K562 (cell line): Measurements from ENCODE around the gene TIMM17A. TPM values are rescaled to one million over a fixed set of nuclear protein-coding genes. Genes with fewer than 3 reads are reported as not detected.

Experiments used
- ASH1L ChIP-seq: fragments of 450-650 bp; IDR thresholded peaks from 2 replicates; pipeline ENCODE4 v1.6.1; 2018; ENCODE audit warnings: borderline replicate concordance, mild to moderate bottlenecking, low read depth; ENCODE audit not compliant: partially characterized antibody
- BRCA1 ChIP-seq, 2 experiments: fragments of 450-650 bp in 1 of 2; sonication (generic) in 1 of 2; formaldehyde crosslinking in 1 of 2; IDR thresholded peaks; 2 replicates each; pipeline versions ENCODE4 v1.5.0 to v1.6.1; 2017 to 2020; ENCODE audit warnings: mild to moderate bottlenecking in 1 of 2, missing genetic modification reagents in 1 of 2
- CEBPG ChIP-seq, 3 experiments: fragments of 200-800 bp in 1 of 3; sonication (Bioruptor generic) in 1 of 3; sonication (generic) in 1 of 3; formaldehyde crosslinking in 1 of 3; IDR thresholded peaks in 2 of 3; conservative IDR thresholded peaks in 1 of 3; 2 replicates each; pipeline versions ENCODE4 v1.6.1 to v1.8.0; 2016 to 2022; ENCODE audit warnings: missing compliant biosample characterization in 2 of 3, missing genetic modification characterization in 2 of 3, mild to moderate bottlenecking in 1 of 3, missing genetic modification reagents in 1 of 3
- FOXJ2 ChIP-seq: fragments of 200-800 bp; sonication (Bioruptor generic); IDR thresholded peaks from 2 replicates; pipeline ENCODE4 v1.6.1; 2016; ENCODE audit warnings: missing genetic modification characterization, missing compliant biosample characterization
- FOXM1 ChIP-seq, 2 experiments: fragments of 450-650 bp in 1 of 2; sonication (generic) in 1 of 2; formaldehyde crosslinking in 1 of 2; IDR thresholded peaks; 2 replicates each; pipeline versions ENCODE4 v1.6.1 to v1.9.0; 2017 to 2022; ENCODE audit warnings: low read depth in 2 of 2, mild to moderate bottlenecking in 2 of 2, missing genetic modification reagents in 1 of 2, moderate library complexity in 1 of 2
- GTF2E2 ChIP-seq: fragments of 200-800 bp; sonication (Bioruptor generic); IDR thresholded peaks from 2 replicates; pipeline ENCODE4 v1.6.1; 2016; ENCODE audit warnings: missing genetic modification characterization, missing compliant biosample characterization
- LCOR ChIP-seq: sonication (generic); formaldehyde crosslinking; IDR thresholded peaks from 2 replicates; pipeline ENCODE4 v1.8.0; 2022; ENCODE audit warnings: mild to moderate bottlenecking, missing genetic modification reagents
- NCOA4 ChIP-seq: fragments of 450-650 bp; IDR thresholded peaks from 2 replicates; pipeline ENCODE4 v1.6.1; 2018; ENCODE audit warnings: mild to moderate bottlenecking; ENCODE audit not compliant: partially characterized antibody
- NFYB ChIP-seq: IDR thresholded peaks from 2 replicates; pipeline ENCODE4 v1.6.1; 2011; ENCODE audit warnings: mild to moderate bottlenecking, moderate library complexity; ENCODE audit not compliant: insufficient read length; ENCODE audit errors: extremely low read depth
- PHF8 ChIP-seq: fragments of 200-600 bp; sonication (generic); IDR thresholded peaks from 2 replicates; pipeline ENCODE4 v1.6.1; 2012; ENCODE audit warnings: mixed run types, mild to moderate bottlenecking, inconsistent platforms, low read length, moderate library complexity, borderline replicate concordance
- PTBP1 ChIP-seq: fragments of 200-400 bp; formaldehyde crosslinking; IDR thresholded peaks from 2 replicates; pipeline ENCODE4 v1.6.1; 2017; ENCODE audit warnings: low read depth, low read length
- SMARCA4 ChIP-seq: fragments of 450-650 bp; IDR thresholded peaks from 2 replicates; pipeline ENCODE4 v1.6.1; 2016
- SP1 ChIP-seq: sonication (generic); formaldehyde crosslinking; IDR thresholded peaks from 2 replicates; pipeline ENCODE4 v1.8.1; 2022; ENCODE audit warnings: mild to moderate bottlenecking, missing genetic modification reagents
- polyA plus RNA-seq, 8 experiments: library from polyadenylated mRNA; depleted of rRNA in 4 of 8; stranded (reverse) in 5 of 8; unstranded in 3 of 8; fragments of >200 nt; fragmentation: Nextera tagmentation in 2 of 8; fragmentation: Illumina TruSeq in 1 of 8; extraction: Ambion mirVana in 2 of 8; extraction: Trizol in 1 of 8; gene quantifications; 2 replicates each; pipeline versions ENCODE4 v1.2.1 to v1.2.3, GENCODE V29; 2011 to 2014; ENCODE audit warnings: inconsistent platforms in 1 of 8, missing spikeins in 1 of 8
- total RNA-seq, 7 experiments: library from RNA; depleted of rRNA in 6 of 7; stranded (reverse); fragments of >200 nt in 6 of 7; fragmentation: Illumina TruSeq in 2 of 7; extraction: Trizol in 2 of 7; gene quantifications; 2 replicates each; pipeline versions ENCODE4 v1.2.1 to v1.2.3, GENCODE V29; 2011 to 2021; ENCODE audit warnings: low replicate concordance in 1 of 7
- TF ChIP-seq, protein P1 (sequence below), 2 experiments: IDR thresholded peaks in 1 of 2; conservative IDR thresholded peaks in 1 of 2; 2 replicates each; pipeline ENCODE4 v1.6.1; 2016; ENCODE audit warnings: low read depth in 2 of 2, mild to moderate bottlenecking in 1 of 2, missing compliant biosample characterization in 1 of 2, missing genetic modification characterization in 1 of 2, moderate library complexity in 1 of 2
- TF ChIP-seq, protein P2 (sequence below): sonication (generic); formaldehyde crosslinking; IDR thresholded peaks from 2 replicates; pipeline ENCODE4 v1.8.0; 2022; ENCODE audit warnings: mild to moderate bottlenecking, missing genetic modification reagents
- TF ChIP-seq, protein P3 (sequence below): IDR thresholded peaks from 2 replicates; pipeline ENCODE4 v1.6.1; 2016; ENCODE audit warnings: missing genetic modification characterization, missing compliant biosample characterization
- TF ChIP-seq, protein P4 (sequence below): sonication (generic); formaldehyde crosslinking; IDR thresholded peaks from 2 replicates; pipeline ENCODE4 v1.8.1; 2022; ENCODE audit warnings: missing genetic modification reagents
- TF ChIP-seq, protein P5 (sequence below): fragments of 450-650 bp; IDR thresholded peaks from 2 replicates; pipeline ENCODE4 v1.6.1; 2016; ENCODE audit warnings: low read depth, mild to moderate bottlenecking, moderate library complexity

Gene TIMM17A
- total and polyA plus RNA-seq, 9 of the 15 experiments (the other 6 are each of a cell fraction or from before 2014, with no cell fraction given), result 116 to 744 (median 180) TPM

DNA sequence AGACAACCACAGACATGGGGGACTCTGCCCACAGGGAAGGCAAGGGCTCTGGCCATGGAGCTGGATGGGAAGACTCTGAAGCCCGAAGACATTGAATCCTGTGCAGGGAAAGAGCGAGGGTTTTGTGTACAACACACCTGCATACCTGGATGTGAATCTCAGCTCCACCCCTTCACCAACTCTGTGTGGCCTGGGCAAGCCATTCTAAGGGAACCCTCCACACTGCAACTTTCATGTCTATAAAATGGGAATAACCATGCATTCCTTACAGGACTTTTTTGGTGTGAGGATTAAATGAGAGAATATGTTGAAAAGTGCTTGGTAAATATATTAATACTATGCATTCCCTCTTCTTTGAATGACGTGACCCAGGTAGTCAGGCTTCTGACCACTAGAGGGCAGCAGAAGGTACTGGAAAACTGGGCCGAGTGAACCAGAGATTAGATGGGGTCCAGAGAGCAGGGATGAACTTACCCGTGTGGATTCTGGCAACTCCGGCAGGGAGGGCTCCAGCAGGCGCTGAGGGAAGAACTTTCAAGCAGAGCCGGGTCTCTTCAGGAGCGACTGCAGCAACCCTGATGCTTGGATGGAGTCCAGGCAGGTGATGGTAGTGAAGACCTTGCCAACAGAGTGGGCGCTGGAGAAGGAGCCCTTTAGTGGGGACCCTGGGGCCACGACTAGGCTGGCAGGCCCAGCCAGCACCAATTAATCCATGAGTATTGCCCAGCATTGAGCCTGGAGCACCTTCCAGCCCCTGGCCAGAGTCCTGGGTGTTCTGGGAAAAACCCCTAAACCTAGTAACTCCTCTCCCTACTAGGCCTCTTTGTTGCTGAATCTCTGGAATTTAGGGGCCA, 54.2 kb downstream of the TIMM17A start (continued):
- TF ChIP-seq, protein P1, sequence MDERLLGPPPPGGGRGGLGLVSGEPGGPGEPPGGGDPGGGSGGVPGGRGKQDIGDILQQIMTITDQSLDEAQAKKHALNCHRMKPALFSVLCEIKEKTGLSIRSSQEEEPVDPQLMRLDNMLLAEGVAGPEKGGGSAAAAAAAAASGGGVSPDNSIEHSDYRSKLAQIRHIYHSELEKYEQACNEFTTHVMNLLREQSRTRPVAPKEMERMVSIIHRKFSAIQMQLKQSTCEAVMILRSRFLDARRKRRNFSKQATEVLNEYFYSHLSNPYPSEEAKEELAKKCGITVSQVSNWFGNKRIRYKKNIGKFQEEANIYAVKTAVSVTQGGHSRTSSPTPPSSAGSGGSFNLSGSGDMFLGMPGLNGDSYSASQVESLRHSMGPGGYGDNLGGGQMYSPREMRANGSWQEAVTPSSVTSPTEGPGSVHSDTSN (CRISPR knock-in tag; IDR thresholded peaks at IDR 0.05; ENCODE audit: low read depth), result no peak
- TF ChIP-seq, protein P1 (tag; conservative IDR thresholded peaks at IDR 0.05; ENCODE audit: low read depth), result peak; percentile 21; the same call in 1 of the 2 replicates
- TF ChIP-seq, protein P2, sequence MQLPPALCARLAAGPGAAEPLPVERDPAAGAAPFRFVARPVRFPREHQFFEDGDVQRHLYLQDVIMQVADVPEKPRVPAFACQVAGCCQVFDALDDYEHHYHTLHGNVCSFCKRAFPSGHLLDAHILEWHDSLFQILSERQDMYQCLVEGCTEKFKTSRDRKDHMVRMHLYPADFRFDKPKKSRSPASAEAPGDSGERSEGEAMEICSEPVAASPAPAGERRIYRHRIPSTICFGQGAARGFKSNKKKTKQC, result no peak
- TF ChIP-seq FOXJ2 (no peak), NCOA4 (no peak), LCOR (CRISPR knock-in tag) (no peak), NFYB (no peak), ASH1L (no peak), GTF2E2 (tag) (no peak), FOXM1 (IDR thresholded peaks at IDR 0.05; ENCODE audit: low read depth) (no peak), FOXM1 (CRISPR knock-in tag; IDR thresholded peaks at IDR 0.05; ENCODE audit: low read depth) (no peak), SMARCA4 (0 out of 2 replicates have a peak, but pooled peaks have one; percentile 16), BRCA1 (IDR thresholded peaks at IDR 0.05) (no peak), BRCA1 (CRISPR knock-in tag; IDR thresholded peaks at IDR 0.05) (no peak), PHF8 (no peak), PTBP1 (no peak), SP1 (CRISPR knock-in tag) (peak; percentile 68; the same call in 1 of the 2 replicates), CEBPG (CRISPR knock-in tag; IDR thresholded peaks at IDR 0.05) (no peak), CEBPG (tag; conservative IDR thresholded peaks at IDR 0.05 in 1 of 2, IDR thresholded peaks at IDR 0.05 in 1 of 2) (no peak)
- TF ChIP-seq, protein P3, sequence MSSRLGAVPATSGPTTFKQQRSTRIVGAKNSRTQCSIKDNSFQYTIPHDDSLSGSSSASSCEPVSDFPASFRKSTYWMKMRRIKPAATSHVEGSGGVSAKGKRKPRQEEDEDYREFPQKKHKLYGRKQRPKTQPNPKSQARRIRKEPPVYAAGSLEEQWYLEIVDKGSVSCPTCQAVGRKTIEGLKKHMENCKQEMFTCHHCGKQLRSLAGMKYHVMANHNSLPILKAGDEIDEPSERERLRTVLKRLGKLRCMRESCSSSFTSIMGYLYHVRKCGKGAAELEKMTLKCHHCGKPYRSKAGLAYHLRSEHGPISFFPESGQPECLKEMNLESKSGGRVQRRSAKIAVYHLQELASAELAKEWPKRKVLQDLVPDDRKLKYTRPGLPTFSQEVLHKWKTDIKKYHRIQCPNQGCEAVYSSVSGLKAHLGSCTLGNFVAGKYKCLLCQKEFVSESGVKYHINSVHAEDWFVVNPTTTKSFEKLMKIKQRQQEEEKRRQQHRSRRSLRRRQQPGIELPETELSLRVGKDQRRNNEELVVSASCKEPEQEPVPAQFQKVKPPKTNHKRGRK (tag), result no peak
- TF ChIP-seq, protein P4, sequence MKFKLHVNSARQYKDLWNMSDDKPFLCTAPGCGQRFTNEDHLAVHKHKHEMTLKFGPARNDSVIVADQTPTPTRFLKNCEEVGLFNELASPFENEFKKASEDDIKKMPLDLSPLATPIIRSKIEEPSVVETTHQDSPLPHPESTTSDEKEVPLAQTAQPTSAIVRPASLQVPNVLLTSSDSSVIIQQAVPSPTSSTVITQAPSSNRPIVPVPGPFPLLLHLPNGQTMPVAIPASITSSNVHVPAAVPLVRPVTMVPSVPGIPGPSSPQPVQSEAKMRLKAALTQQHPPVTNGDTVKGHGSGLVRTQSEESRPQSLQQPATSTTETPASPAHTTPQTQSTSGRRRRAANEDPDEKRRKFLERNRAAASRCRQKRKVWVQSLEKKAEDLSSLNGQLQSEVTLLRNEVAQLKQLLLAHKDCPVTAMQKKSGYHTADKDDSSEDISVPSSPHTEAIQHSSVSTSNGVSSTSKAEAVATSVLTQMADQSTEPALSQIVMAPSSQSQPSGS (CRISPR knock-in tag), result peak; percentile 77; the same call in 1 of the 2 replicates
- TF ChIP-seq, protein P5, sequence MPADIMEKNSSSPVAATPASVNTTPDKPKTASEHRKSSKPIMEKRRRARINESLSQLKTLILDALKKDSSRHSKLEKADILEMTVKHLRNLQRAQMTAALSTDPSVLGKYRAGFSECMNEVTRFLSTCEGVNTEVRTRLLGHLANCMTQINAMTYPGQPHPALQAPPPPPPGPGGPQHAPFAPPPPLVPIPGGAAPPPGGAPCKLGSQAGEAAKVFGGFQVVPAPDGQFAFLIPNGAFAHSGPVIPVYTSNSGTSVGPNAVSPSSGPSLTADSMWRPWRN, result no peak
